Panc1 (cell line): ENCODE data around the gene CAP1. TPM values are rescaled to one million over a fixed set of nuclear protein-coding genes. Genes with fewer than 3 reads are reported as not detected.

Experiments
- ATAC-seq: fragments of 200-7000 bp; cut with Tn5 transposase; 2 replicates; pipeline ENCODE4 v1.9.1; 2020; ENCODE audit warnings: mild to moderate bottlenecking, moderate library complexity
- BruUV-seq: library from RNA; stranded (reverse); fragments of 400-500 nt; replicated peaks from 2 replicates; lab custom pipeline; 2021; lab: Mats Ljungman, UMichigan
- CTCF ChIA-PET: fragments of 300-600 bp; sonication (Branson Sonifier 250); formaldehyde crosslinking; loops from one replicate; lab custom pipeline; 2022; ENCODE audit warnings: antibody characterized with exemption; lab: Charles Lee
- POLR2A ChIA-PET: fragments of 300-600 bp; sonication (Branson Sonifier 250); formaldehyde crosslinking; loops from one replicate; lab custom pipeline; 2022; ENCODE audit warnings: antibody characterized with exemption; lab: Charles Lee
- DNase-seq: peaks from one replicate; pipeline ENCODE4 v3.0.0-alpha.2; 2010; ENCODE audit warnings: low read depth, low spot score
- H3K27ac ChIP-seq: 2 replicates; pipeline ENCODE4 v1.5.1; 2011; ENCODE audit warnings: mild to moderate bottlenecking, low read length, inconsistent platforms
- H3K27me3 ChIP-seq: fragments of 200-500 bp; sonication (Bioruptor generic); 2 replicates; pipeline ENCODE4 v1.6.0; 2014; ENCODE audit warnings: low read length, inconsistent platforms; ENCODE audit not compliant: control insufficient read depth, insufficient read depth
- H3K36me3 ChIP-seq: fragments of 200-500 bp; sonication (Bioruptor generic); 2 replicates; pipeline ENCODE4 v1.5.1; 2014; ENCODE audit warnings: inconsistent platforms, mild to moderate bottlenecking, low read length, moderate library complexity; ENCODE audit not compliant: control insufficient read depth, insufficient read depth
- H3K4me1 ChIP-seq: 2 replicates; pipeline ENCODE4 v1.5.1; 2011; ENCODE audit warnings: inconsistent platforms, mild to moderate bottlenecking, low read length, moderate library complexity; ENCODE audit not compliant: control insufficient read depth, insufficient read depth
- H3K4me3 ChIP-seq, 2 experiments: 2 replicates each; pipeline ENCODE4 v1.5.1; 2011 to 2012; ENCODE audit warnings: low read depth in 2 of 2, low read length in 2 of 2, mild to moderate bottlenecking in 2 of 2, inconsistent platforms in 1 of 2, moderate library complexity in 1 of 2
- H3K9me3 ChIP-seq: fragments of 200-500 bp; sonication (Bioruptor generic); 2 replicates; pipeline ENCODE4 v1.5.1; 2014; ENCODE audit warnings: low read depth, mild to moderate bottlenecking, inconsistent platforms, low read length, moderate library complexity; ENCODE audit not compliant: control insufficient read depth, insufficient read depth
- POLR2AphosphoS5 ChIP-seq: IDR thresholded peaks from 2 replicates; pipeline ENCODE4 v1.6.1; 2012; ENCODE audit warnings: mild to moderate bottlenecking, low read depth, low read length, moderate library complexity
- REST ChIP-seq, 2 experiments: IDR thresholded peaks; 2 replicates each; pipeline ENCODE4 v1.6.1; 2011 to 2012; ENCODE audit warnings: low read depth in 2 of 2, control low read depth in 1 of 2, low read length in 1 of 2, mild to moderate bottlenecking in 1 of 2, moderate library complexity in 1 of 2; ENCODE audit not compliant: insufficient read depth in 1 of 2
- SIN3A ChIP-seq: IDR thresholded peaks from 2 replicates; pipeline ENCODE4 v1.6.1; 2012; ENCODE audit warnings: low read depth, mild to moderate bottlenecking, low read length, moderate library complexity, borderline replicate concordance; ENCODE audit not compliant: insufficient read depth
- TCF7L2 ChIP-seq: IDR thresholded peaks from 2 replicates; pipeline ENCODE4 v1.6.1; 2011; ENCODE audit warnings: mild to moderate bottlenecking, low read depth, low read length, inconsistent platforms
- in situ Hi-C: cut with HindIII; loops from 2 replicates; pipeline ENCODE4 v1.10.0; 2016; ENCODE audit warnings: low sequenced_read_pairs, low pct_unique_long_range_greater_than_20kb
- intact Hi-C: fragments of 100-400 bp; cut with micrococcal nuclease; formaldehyde crosslinking; loops from one replicate; pipeline ENCODE4 v1.10.0; 2022; ENCODE audit not compliant: unreplicated experiment
- total RNA-seq: library from RNA; stranded (reverse); gene quantifications from one replicate; pipeline ENCODE4 v1.2.1, GENCODE V29; 2021; ENCODE audit not compliant: unreplicated experiment
- TF ChIP-seq, protein P1 (sequence below): fragments of 450-650 bp; IDR thresholded peaks from 2 replicates; pipeline ENCODE4 v1.5.1; 2017; ENCODE audit warnings: mild to moderate bottlenecking

The CAP1 gene
- total RNA-seq, 1 experiment from 2014 or later = 463 TPM

DNA sequence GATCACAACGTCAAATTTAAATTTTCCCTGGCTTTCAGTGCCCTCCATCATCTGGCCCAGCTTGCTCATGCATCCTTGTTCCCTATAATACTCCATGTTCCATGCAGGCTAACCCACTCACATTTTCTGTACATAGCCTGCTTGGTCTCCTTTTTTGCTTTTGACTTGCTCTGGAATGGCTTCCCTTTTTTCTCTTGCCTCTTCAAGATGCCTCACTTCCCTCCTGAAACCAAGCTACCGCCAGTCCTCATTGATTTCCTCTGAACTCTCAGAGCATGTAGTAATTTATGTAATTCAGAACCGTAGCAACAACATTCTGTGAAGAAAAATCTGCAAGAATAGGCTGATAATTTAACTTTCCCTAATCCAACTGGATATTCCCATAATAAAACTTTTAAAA is 10.3 kb downstream of the CAP1 start:
- Histone ChIP-seq H3K36me3 (peaks cover 5% of the 10 kb centered on the region; the same call in 1 of the 2 replicates), H3K9me3 (no peaks in the 10 kb centered on the region), H3K27ac (no peak overlapping the region), H3K27me3 (no peaks in the 10 kb centered on the region), H3K4me3 (no peak overlapping the region), H3K4me1 (no peaks in the 10 kb centered on the region; the same call in 1 of the 2 replicates)
- in situ Hi-C loops = no loop called here
- intact Hi-C loops = no loop called here
- no peak for TF ChIP-seq POLR2AphosphoS5
- no peak for TF ChIP-seq TCF7L2
- TF ChIP-seq SIN3A = no peak
- no peak for DNase-seq
- ChIA-PET CTCF (no interaction called here), POLR2A (no interaction called here)
- ATAC-seq = no peak
- BruUV-seq = no TSS peak

DNA sequence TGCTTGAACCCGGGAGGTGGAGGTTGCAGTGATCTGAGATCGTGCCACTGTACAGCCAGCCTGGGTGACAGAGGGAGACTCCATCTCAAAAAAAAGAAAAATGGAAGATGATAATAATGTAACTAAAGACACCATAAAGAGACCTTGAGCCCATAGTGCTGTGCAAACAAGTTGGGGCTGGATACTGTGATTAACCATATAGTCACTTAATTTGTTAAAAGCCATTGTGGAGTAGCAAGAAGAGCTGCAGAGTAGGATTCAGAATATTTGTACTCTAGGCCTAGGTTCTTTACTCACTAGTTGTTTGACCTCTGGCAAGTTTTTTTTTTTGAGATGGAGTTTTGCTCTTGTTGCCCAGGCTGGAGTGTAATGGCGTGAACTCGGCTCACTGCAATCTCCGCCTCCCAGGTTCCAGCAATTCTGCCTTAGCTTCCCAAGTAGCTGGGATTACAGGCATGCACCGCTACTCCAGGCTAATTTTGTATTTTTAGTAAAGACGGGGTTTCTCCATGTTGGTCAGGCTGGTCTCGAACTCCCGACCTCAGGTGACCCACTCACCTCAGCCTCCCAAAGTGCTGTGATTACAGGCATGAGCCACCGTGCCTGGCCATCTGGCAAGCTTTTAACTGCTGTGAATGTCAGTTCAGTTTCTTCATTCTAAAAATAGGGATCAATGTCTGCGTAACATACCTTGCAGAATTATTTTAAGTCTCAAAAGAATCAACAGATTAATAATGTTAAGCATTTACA is 12.8 kb downstream of the CAP1 start:
- no peaks in the 10 kb centered on the region for H3K27me3 ChIP-seq
- no peak for TF ChIP-seq REST (IDR thresholded peaks at IDR 0.05; ENCODE audit: insufficient read depth in 1 of 2, low read depth in 2 of 2, low read length in 1 of 2)
- no peak for TF ChIP-seq POLR2AphosphoS5
- no peak for TF ChIP-seq SIN3A
- no peak for TF ChIP-seq TCF7L2
- TF ChIP-seq, protein P1, sequence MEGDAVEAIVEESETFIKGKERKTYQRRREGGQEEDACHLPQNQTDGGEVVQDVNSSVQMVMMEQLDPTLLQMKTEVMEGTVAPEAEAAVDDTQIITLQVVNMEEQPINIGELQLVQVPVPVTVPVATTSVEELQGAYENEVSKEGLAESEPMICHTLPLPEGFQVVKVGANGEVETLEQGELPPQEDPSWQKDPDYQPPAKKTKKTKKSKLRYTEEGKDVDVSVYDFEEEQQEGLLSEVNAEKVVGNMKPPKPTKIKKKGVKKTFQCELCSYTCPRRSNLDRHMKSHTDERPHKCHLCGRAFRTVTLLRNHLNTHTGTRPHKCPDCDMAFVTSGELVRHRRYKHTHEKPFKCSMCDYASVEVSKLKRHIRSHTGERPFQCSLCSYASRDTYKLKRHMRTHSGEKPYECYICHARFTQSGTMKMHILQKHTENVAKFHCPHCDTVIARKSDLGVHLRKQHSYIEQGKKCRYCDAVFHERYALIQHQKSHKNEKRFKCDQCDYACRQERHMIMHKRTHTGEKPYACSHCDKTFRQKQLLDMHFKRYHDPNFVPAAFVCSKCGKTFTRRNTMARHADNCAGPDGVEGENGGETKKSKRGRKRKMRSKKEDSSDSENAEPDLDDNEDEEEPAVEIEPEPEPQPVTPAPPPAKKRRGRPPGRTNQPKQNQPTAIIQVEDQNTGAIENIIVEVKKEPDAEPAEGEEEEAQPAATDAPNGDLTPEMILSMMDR = no peak
- intact Hi-C loops (no loop called here), in situ Hi-C loops (no loop called here)
- no peaks in the 10 kb centered on the region for H3K9me3 ChIP-seq
- no TSS peak for BruUV-seq
- ChIA-PET CTCF (no interaction called here), POLR2A (interaction anchor here (0.6 kb wide), 1 partner anchor 10 kb away, joined by 4 read pairs; no protein-coding TSS in a partner anchor)
- ATAC-seq = no peak
- H3K27ac ChIP-seq = no peak overlapping the region
- no peak overlapping the region for H3K4me3 ChIP-seq
- H3K4me1 ChIP-seq = no peaks in the 10 kb centered on the region
- H3K36me3 ChIP-seq = peaks cover 5% of the 10 kb centered on the region; the same call in 1 of the 2 replicates
- DNase-seq = no peak
